K562 (cell line): Measurements from ENCODE around the gene FANCI. TPM values are rescaled to one million over a fixed set of nuclear protein-coding genes. Genes with fewer than 3 reads are reported as not detected.

Source experiments
- ATAC-seq: fragments of 200-7000 bp; cut with Tn5 transposase; 3 replicates; pipeline ENCODE4 v1.9.1; 2020; ENCODE audit warnings: moderate library complexity
- BruUV-seq: library from RNA; stranded (reverse); fragments of 400-500 nt; replicated peaks from 2 replicates; lab custom pipeline; 2021; lab: Mats Ljungman, UMichigan
- CTCF ChIA-PET: fragments of 300-600 bp; formaldehyde crosslinking; extraction: SDS; loops from one replicate; lab custom pipeline; 2021; ENCODE audit warnings: low intra/inter-chr PET ratio; lab: Yijun Ruan, JAX
- POLR2A ChIA-PET: fragments of 300-600, 350-650 bp; sonication (Branson Sonifier 250); formaldehyde crosslinking; extraction: SDS; loops from one replicate; lab custom pipeline; 2021; ENCODE audit warnings: antibody characterized with exemption, inconsistent platforms; lab: Yijun Ruan, JAX
- DNase-seq, 4 experiments: peaks; one replicate each; pipeline versions ENCODE4 v3.0.0 to v3.0.0-alpha.2; 2011 to 2018; ENCODE audit warnings: low spot score in 3 of 4, mixed read lengths in 3 of 4; ENCODE audit errors: extremely low read depth in 1 of 4
- FAIRE-seq: peaks from 2 replicates; lab custom pipeline; 2011; peaks lifted over from hg19 to GRCh38; lab: Jason Lieb, UNC
- H2AFZ ChIP-seq: 2 replicates; pipeline ENCODE4 v1.6.0; 2011; ENCODE audit warnings: low read depth, low read length, control low read depth, inconsistent platforms
- H3K27ac ChIP-seq: fragments of 200-600 bp; 3 replicates; pipeline ENCODE4 v1.8.0; 2011; ENCODE audit warnings: low read depth, mild to moderate bottlenecking, control low read depth, inconsistent platforms, low read length, moderate library complexity, mixed read lengths; ENCODE audit errors: extremely low read depth
- H3K27me3 ChIP-seq, 2 experiments: fragments of 300-600 bp in 1 of 2; 2 replicates in 1 of 2; 3 replicates in 1 of 2; pipeline versions ENCODE4 v1.6.0 to v1.8.0; 2011; ENCODE audit warnings: inconsistent platforms in 2 of 2, low read length in 2 of 2, mild to moderate bottlenecking in 1 of 2, mixed read lengths in 1 of 2, moderate library complexity in 1 of 2; ENCODE audit not compliant: control insufficient read depth in 2 of 2, insufficient read depth in 2 of 2
- H3K36me3 ChIP-seq: fragments of 300-600 bp; 3 replicates; pipeline ENCODE4 v1.8.0; 2011; ENCODE audit warnings: mild to moderate bottlenecking, low read length, inconsistent platforms; ENCODE audit not compliant: control insufficient read depth, insufficient read depth
- H3K4me1 ChIP-seq, 2 experiments: fragments of 200-600 bp in 1 of 2; replicated peaks in 1 of 2; 2 replicates in 1 of 2; 3 replicates in 1 of 2; pipeline versions ENCODE4 v1.5.1 to v1.8.0; 2011; ENCODE audit warnings: inconsistent platforms in 2 of 2, low read length in 2 of 2, mild to moderate bottlenecking in 1 of 2, mixed read lengths in 1 of 2, moderate library complexity in 1 of 2; ENCODE audit not compliant: control insufficient read depth in 2 of 2, insufficient read depth in 2 of 2
- H3K4me2 ChIP-seq: 2 replicates; pipeline ENCODE4 v1.6.1; 2011; ENCODE audit warnings: low read length, control low read depth, inconsistent platforms, mixed read lengths; ENCODE audit not compliant: insufficient read depth
- H3K4me3 ChIP-seq: fragments of 200-600 bp; sonication (generic), shearing (Covaris generic); 2 replicates; pipeline ENCODE4 v1.5.1; 2016; ENCODE audit warnings: control low read depth, inconsistent platforms
- H3K79me2 ChIP-seq: fragments of 200-600 bp; 3 replicates; pipeline ENCODE4 v1.8.0; 2011; ENCODE audit warnings: low read length, inconsistent platforms; ENCODE audit not compliant: control insufficient read depth, insufficient read depth
- H3K9ac ChIP-seq, 2 experiments: 2 replicates each; pipeline versions ENCODE4 v1.6.0 to v1.6.1; 2011; ENCODE audit warnings: low read depth in 2 of 2, low read length in 2 of 2, control low read depth in 1 of 2, inconsistent platforms in 1 of 2, mild to moderate bottlenecking in 1 of 2, mixed read lengths in 1 of 2; ENCODE audit not compliant: insufficient read depth in 1 of 2
- H3K9me1 ChIP-seq: one replicate; pipeline ENCODE4 v1.6.0; 2011; ENCODE audit warnings: inconsistent platforms, mild to moderate bottlenecking, low read length, moderate library complexity; ENCODE audit not compliant: control insufficient read depth, insufficient read depth
- H3K9me3 ChIP-seq: replicated peaks from 2 replicates; pipeline ENCODE4 v1.5.1; 2011; ENCODE audit warnings: low read depth, low read length, inconsistent platforms; ENCODE audit not compliant: control insufficient read depth, insufficient read depth
- H4K20me1 ChIP-seq: replicated peaks from 2 replicates; pipeline ENCODE4 v1.6.1; 2011; ENCODE audit warnings: low read length, inconsistent platforms, mixed read lengths; ENCODE audit not compliant: control insufficient read depth, insufficient read depth
- ARID1B ChIP-seq: fragments of 450-650 bp; IDR thresholded peaks from 2 replicates; pipeline ENCODE4 v1.6.1; 2016; ENCODE audit warnings: antibody characterized with exemption, mild to moderate bottlenecking, inconsistent platforms
- FOXA1 ChIP-seq: fragments of 450-650 bp; IDR thresholded peaks from 2 replicates; pipeline ENCODE4 v1.6.1; 2016; ENCODE audit warnings: mild to moderate bottlenecking, borderline replicate concordance
- NFYB ChIP-seq: IDR thresholded peaks from 2 replicates; pipeline ENCODE4 v1.6.1; 2011; ENCODE audit warnings: mild to moderate bottlenecking, moderate library complexity; ENCODE audit not compliant: insufficient read length; ENCODE audit errors: extremely low read depth
- PHF8 ChIP-seq: fragments of 200-600 bp; sonication (generic); IDR thresholded peaks from 2 replicates; pipeline ENCODE4 v1.6.1; 2012; ENCODE audit warnings: mixed run types, mild to moderate bottlenecking, inconsistent platforms, low read length, moderate library complexity, borderline replicate concordance
- POLR2A ChIP-seq: fragments of 450-650 bp; conservative IDR thresholded peaks from 2 replicates; pipeline ENCODE4 v1.6.1; 2016
- POLR2AphosphoS2 ChIP-seq: IDR thresholded peaks from 2 replicates; pipeline ENCODE4 v1.6.1; 2012; ENCODE audit warnings: low read length, improper control_type of control experiment
- POLR2AphosphoS5 ChIP-seq: IDR thresholded peaks from 2 replicates; pipeline ENCODE4 v1.6.1; 2011; ENCODE audit warnings: mild to moderate bottlenecking, low read depth, low read length, moderate library complexity; ENCODE audit not compliant: control insufficient read depth, insufficient read depth
- POLR2B ChIP-seq: fragments of 450-650 bp; IDR thresholded peaks from 2 replicates; pipeline ENCODE4 v1.6.1; 2018; ENCODE audit warnings: low read depth; ENCODE audit not compliant: partially characterized antibody
- SREBF2 ChIP-seq: sonication (generic); formaldehyde crosslinking; IDR thresholded peaks from 2 replicates; pipeline ENCODE4 v1.4.0; 2020; ENCODE audit warnings: mild to moderate bottlenecking, missing genetic modification reagents
- ZNF224 ChIP-seq: sonication (generic); formaldehyde crosslinking; IDR thresholded peaks from 2 replicates; pipeline ENCODE4 v1.8.0; 2022; ENCODE audit warnings: mild to moderate bottlenecking, missing genetic modification reagents
- WGBS: fragments of 100-300 bp; shearing (Covaris generic); methylation state at CpG from one replicate; pipeline ENCODE4 v1.1.6; 2016; ENCODE audit warnings: low coverage, mixed read lengths; ENCODE audit not compliant: insufficient coverage; ENCODE audit errors: missing lambda C conversion rate; 5-methylcytosine and 5-hydroxymethylcytosine counted together
- in situ Hi-C: fragments of 300-500 bp; cut with MboI; formaldehyde crosslinking; loops from 4 replicates; pipeline ENCODE4 v1.15.0; 2018; ENCODE audit warnings: inconsistent platforms, mixed read lengths
- intact Hi-C: fragments of 100-400 bp; cut with micrococcal nuclease; formaldehyde crosslinking; loops from 2 replicates; pipeline ENCODE4 v1.14.2; 2022
- polyA plus RNA-seq, 8 experiments: library from polyadenylated mRNA; depleted of rRNA in 4 of 8; stranded (reverse) in 5 of 8; unstranded in 3 of 8; fragments of >200 nt; fragmentation: Nextera tagmentation in 2 of 8; fragmentation: Illumina TruSeq in 1 of 8; extraction: Ambion mirVana in 2 of 8; extraction: Trizol in 1 of 8; gene quantifications; 2 replicates each; pipeline versions ENCODE4 v1.2.1 to v1.2.3, GENCODE V29; 2011 to 2014; ENCODE audit warnings: inconsistent platforms in 1 of 8, missing spikeins in 1 of 8
- total RNA-seq, 7 experiments: library from RNA; depleted of rRNA in 6 of 7; stranded (reverse); fragments of >200 nt in 6 of 7; fragmentation: Illumina TruSeq in 2 of 7; extraction: Trizol in 2 of 7; gene quantifications; 2 replicates each; pipeline versions ENCODE4 v1.2.1 to v1.2.3, GENCODE V29; 2011 to 2021; ENCODE audit warnings: low replicate concordance in 1 of 7
- TF ChIP-seq, protein P1 (sequence below): sonication (generic); formaldehyde crosslinking; IDR thresholded peaks from 2 replicates; pipeline ENCODE4 v1.9.0; 2022; ENCODE audit warnings: mild to moderate bottlenecking, missing genetic modification reagents
- TF ChIP-seq, protein P2 (sequence below): sonication (generic); IDR thresholded peaks from 2 replicates; pipeline ENCODE4 v1.6.1; 2016
- TF ChIP-seq, protein P3 (sequence below): fragments of 150-350 bp; conservative IDR thresholded peaks from 2 replicates; pipeline ENCODE4 v1.6.1; 2014; ENCODE audit warnings: low read length
- TF ChIP-seq, protein P4 (sequence below): fragments of 450-650 bp; IDR thresholded peaks from 2 replicates; pipeline ENCODE4 v1.6.1; 2018; ENCODE audit warnings: mild to moderate bottlenecking, low read depth; ENCODE audit not compliant: partially characterized antibody
- TF ChIP-seq, protein P5 (sequence below): fragments of 450-650 bp; formaldehyde crosslinking; IDR thresholded peaks from 2 replicates; pipeline ENCODE4 v1.4.0; 2022; ENCODE audit warnings: missing genetic modification characterization

Gene FANCI
- total and polyA plus RNA-seq, 9 of the 15 experiments (the other 6 are each of a cell fraction or from before 2014, with no cell fraction given) = 72.1 to 165 (median 131) TPM

DNA sequence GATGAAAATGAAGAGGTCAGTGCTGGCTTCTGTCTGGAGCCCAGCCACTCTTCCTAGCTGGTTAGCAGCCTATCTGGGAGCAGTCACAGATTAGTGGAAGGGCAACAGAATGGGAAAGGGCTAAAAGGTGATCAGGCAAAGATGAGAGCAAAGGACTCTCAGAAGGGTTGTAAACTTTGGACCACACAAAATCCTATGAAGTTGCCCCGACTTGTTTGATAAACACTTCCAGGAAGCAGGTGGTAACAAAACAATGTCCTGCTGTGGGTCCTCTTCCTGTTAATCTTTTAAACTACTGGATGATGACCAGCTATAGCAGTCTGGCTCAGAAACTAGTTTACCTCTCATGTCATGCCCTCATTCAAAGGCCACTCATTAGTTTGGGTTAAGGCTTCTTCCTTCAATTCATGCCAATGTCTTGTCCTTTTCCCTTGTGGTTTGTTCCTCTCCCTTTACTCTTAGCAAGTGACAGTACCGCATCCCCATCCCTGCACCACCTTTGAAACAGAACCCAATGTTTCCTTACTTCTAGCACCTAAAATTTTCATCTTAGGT, 71.7 kb downstream of the FANCI start:
- WGBS = 55% methylated on average over 2 of the region's 2 CpGs
- Histone ChIP-seq H2AFZ (no peak overlapping the region), H3K79me2 (no peaks in the 10 kb centered on the region), H3K36me3 (peaks cover 93% of the 10 kb centered on the region), H3K27me3 (no peaks in the 10 kb centered on the region), H3K4me3 (no peak overlapping the region), H3K9me3 (no peaks in the 10 kb centered on the region), H4K20me1 (peaks cover 6% of the 10 kb centered on the region; the same call in 1 of the 2 replicates), H3K4me1 (no peaks in the 10 kb centered on the region), H3K9me1 (no peaks in the 10 kb centered on the region), H3K27ac (no peak overlapping the region), H3K4me2 (no peak overlapping the region), H3K9ac (no peak overlapping the region)
- BruUV-seq = no TSS peak
- no peak for ATAC-seq
- ChIA-PET POLR2A (interaction anchor here (0.6 to 1.4 kb wide), 5 partner anchors 8 to 15 kb away, joined by 3 to 5 read pairs (median 4); no protein-coding TSS in a partner anchor), CTCF (no interaction called here)
- FAIRE-seq = no peak
- intact Hi-C loops (no loop called here), in situ Hi-C loops (no loop called here)
- no peak for DNase-seq
- TF ChIP-seq, protein P1, sequence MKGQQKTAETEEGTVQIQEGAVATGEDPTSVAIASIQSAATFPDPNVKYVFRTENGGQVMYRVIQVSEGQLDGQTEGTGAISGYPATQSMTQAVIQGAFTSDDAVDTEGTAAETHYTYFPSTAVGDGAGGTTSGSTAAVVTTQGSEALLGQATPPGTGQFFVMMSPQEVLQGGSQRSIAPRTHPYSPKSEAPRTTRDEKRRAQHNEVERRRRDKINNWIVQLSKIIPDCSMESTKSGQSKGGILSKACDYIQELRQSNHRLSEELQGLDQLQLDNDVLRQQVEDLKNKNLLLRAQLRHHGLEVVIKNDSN (CRISPR knock-in tag) = no peak
- TF ChIP-seq PHF8 (no peak), SREBF2 (CRISPR knock-in tag) (no peak), POLR2AphosphoS2 (peak; percentile 43; the same call in 1 of the 2 replicates), ZNF224 (CRISPR knock-in tag) (no peak), POLR2B (peak; percentile 45), POLR2A (peak; percentile 56), FOXA1 (no peak), POLR2AphosphoS5 (0 out of 2 replicates have a peak, but pooled peaks have one; percentile 10), ARID1B (no peak), NFYB (no peak)
- TF ChIP-seq, protein P2, sequence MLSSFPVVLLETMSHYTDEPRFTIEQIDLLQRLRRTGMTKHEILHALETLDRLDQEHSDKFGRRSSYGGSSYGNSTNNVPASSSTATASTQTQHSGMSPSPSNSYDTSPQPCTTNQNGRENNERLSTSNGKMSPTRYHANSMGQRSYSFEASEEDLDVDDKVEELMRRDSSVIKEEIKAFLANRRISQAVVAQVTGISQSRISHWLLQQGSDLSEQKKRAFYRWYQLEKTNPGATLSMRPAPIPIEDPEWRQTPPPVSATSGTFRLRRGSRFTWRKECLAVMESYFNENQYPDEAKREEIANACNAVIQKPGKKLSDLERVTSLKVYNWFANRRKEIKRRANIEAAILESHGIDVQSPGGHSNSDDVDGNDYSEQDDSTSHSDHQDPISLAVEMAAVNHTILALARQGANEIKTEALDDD = no peak
- TF ChIP-seq, protein P3, sequence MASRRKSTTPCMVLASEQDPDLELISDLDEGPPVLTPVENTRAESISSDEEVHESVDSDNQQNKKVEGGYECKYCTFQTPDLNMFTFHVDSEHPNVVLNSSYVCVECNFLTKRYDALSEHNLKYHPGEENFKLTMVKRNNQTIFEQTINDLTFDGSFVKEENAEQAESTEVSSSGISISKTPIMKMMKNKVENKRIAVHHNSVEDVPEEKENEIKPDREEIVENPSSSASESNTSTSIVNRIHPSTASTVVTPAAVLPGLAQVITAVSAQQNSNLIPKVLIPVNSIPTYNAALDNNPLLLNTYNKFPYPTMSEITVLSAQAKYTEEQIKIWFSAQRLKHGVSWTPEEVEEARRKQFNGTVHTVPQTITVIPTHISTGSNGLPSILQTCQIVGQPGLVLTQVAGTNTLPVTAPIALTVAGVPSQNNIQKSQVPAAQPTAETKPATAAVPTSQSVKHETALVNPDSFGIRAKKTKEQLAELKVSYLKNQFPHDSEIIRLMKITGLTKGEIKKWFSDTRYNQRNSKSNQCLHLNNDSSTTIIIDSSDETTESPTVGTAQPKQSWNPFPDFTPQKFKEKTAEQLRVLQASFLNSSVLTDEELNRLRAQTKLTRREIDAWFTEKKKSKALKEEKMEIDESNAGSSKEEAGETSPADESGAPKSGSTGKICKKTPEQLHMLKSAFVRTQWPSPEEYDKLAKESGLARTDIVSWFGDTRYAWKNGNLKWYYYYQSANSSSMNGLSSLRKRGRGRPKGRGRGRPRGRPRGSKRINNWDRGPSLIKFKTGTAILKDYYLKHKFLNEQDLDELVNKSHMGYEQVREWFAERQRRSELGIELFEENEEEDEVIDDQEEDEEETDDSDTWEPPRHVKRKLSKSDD = no peak
- TF ChIP-seq, protein P4, sequence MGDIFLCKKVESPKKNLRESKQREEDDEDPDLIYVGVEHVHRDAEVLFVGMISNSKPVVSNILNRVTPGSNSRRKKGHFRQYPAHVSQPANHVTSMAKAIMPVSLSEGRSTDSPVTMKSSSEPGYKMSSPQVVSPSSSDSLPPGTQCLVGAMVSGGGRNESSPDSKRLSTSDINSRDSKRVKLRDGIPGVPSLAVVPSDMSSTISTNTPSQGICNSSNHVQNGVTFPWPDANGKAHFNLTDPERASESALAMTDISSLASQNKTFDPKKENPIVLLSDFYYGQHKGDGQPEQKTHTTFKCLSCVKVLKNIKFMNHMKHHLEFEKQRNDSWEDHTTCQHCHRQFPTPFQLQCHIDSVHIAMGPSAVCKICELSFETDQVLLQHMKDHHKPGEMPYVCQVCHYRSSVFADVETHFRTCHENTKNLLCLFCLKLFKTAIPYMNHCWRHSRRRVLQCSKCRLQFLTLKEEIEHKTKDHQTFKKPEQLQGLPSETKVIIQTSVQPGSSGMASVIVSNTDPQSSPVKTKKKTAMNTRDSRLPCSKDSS = no peak
- TF ChIP-seq, protein P5, sequence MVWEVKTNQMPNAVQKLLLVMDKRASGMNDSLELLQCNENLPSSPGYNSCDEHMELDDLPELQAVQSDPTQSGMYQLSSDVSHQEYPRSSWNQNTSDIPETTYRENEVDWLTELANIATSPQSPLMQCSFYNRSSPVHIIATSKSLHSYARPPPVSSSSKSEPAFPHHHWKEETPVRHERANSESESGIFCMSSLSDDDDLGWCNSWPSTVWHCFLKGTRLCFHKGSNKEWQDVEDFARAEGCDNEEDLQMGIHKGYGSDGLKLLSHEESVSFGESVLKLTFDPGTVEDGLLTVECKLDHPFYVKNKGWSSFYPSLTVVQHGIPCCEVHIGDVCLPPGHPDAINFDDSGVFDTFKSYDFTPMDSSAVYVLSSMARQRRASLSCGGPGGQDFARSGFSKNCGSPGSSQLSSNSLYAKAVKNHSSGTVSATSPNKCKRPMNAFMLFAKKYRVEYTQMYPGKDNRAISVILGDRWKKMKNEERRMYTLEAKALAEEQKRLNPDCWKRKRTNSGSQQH (CRISPR knock-in tag) = no peak
